Ovary (tissue), 9 donors: ENCODE measurements around the gene UBAP1. TPM values are rescaled to one million over a fixed set of nuclear protein-coding genes. Genes with fewer than 3 reads are reported as not detected.
"Not testable (repeated sequence)": the region's sequence is repeated elsewhere in the genome, so short reads cannot be mapped to it uniquely, and the experiment has no call there.

Experiments used
- DNase-seq, 5 donors: peaks; one replicate each; pipeline ENCODE4 v3.0.0-alpha.2; 2019 to 2020
- H3K27ac ChIP-seq, 2 donors: fragments of 200-600 bp; one replicate each; pipeline versions ENCODE4 v1.5.1 to v1.8.0; 2019 to 2022
- H3K27me3 ChIP-seq: fragments of 200-600 bp; one replicate; pipeline ENCODE4 v1.8.0; 2022
- H3K36me3 ChIP-seq: fragments of 200-600 bp; sonication (generic); one replicate; pipeline ENCODE4 v1.5.1; 2019
- H3K4me1 ChIP-seq: one replicate; pipeline ENCODE4 v1.8.1; 2013; ENCODE audit warnings: mild to moderate bottlenecking, moderate library complexity; ENCODE audit not compliant: insufficient read depth
- H3K4me3 ChIP-seq: fragments of 200-600 bp; sonication (generic); one replicate; pipeline ENCODE4 v1.5.1; 2017
- H3K9me3 ChIP-seq, 2 donors: fragments of 200-600 bp in 1 of 2; sonication (generic) in 1 of 2; one replicate each; pipeline versions ENCODE4 v1.5.1 to v1.8.1; 2013 to 2019; ENCODE audit warnings: mild to moderate bottlenecking in 1 of 2, moderate library complexity in 1 of 2
- CTCF ChIP-seq, 3 donors: fragments of 450-650 bp in 2 of 3; fragments of 200-600 bp in 1 of 3; IDR thresholded peaks; one replicate each; pipeline versions ENCODE4 v1.5.1 to v1.8.0; 2016 to 2022; ENCODE audit warnings: antibody characterized with exemption in 3 of 3, mild to moderate bottlenecking in 1 of 3
- EP300 ChIP-seq: sonication (generic); formaldehyde crosslinking; IDR thresholded peaks from one replicate; pipeline ENCODE4 v1.6.1; 2017; ENCODE audit warnings: antibody characterized with exemption
- POLR2A ChIP-seq: fragments of 450-650 bp; IDR thresholded peaks from one replicate; pipeline ENCODE4 v1.6.1; 2017; ENCODE audit warnings: antibody characterized with exemption, mild to moderate bottlenecking, moderate library complexity
- WGBS, 3 donors: extraction: QIAGEN DNeasy Blood & Tissue Kit in 1 of 3; methylation state at CpG; one replicate each; pipeline versions ENCODE4 v1.1.5 to v1.1.7; 2013 to 2017; 5-methylcytosine and 5-hydroxymethylcytosine counted together
- intact Hi-C, 4 donors: fragments of 100-400 bp; cut with DNase I; formaldehyde crosslinking; loops; one replicate each; pipeline versions ENCODE4 v1.11.0 to v1.15.1; 2022 to 2023
- polyA plus RNA-seq, 2 donors: library from polyadenylated mRNA; stranded (reverse); fragments of 200-250 nt in 1 of 2; fragments of 350-450 nt in 1 of 2; fragmentation: Illumina TruSeq in 1 of 2; extraction: RNeasy Lipid Tissue Mini Kit (QIAGEN cat#74804) in 1 of 2; gene quantifications; one replicate each; pipeline ENCODE4 v1.2.3, GENCODE V29; 2013 to 2014
- total RNA-seq, 7 donors: library from RNA; depleted of rRNA in 2 of 7; stranded (reverse); fragments of >200 nt in 2 of 7; fragmentation: NEBNext Ultra II Directional in 3 of 7; extraction: Animal tissue kit (Norgen Biotek cat#: 25700) in 3 of 7; gene quantifications; one replicate each; pipeline versions ENCODE4 v1.1.0 to v1.2.4, GENCODE V29; 2016 to 2023
- donor health status: DM: no; HTN: no; CAD: no; lungs with moderate emphysema.
- donor health status: DM: no; HTN: no; CAD: no.
- donor health status: Bipolar disorder and iron deficiency.
- donor health status: DM: yes; HTN: yes; CAD: no.
- donor health status: DM: no; HTN: no; CAD: no.
- donor health status: DM: yes; HTN: yes; CAD: no.

Gene UBAP1
- total and polyA plus RNA-seq, 9 donors: 25.8 to 93.9 (median 44.8) TPM

- TF ChIP-seq POLR2A (no peak), EP300 (no peak), CTCF (IDR thresholded peaks at IDR 0.05) (no peak)
- Histone ChIP-seq H3K36me3 (no peaks in the 10 kb centered on the region), H3K27ac (no peak overlapping the region), H3K9me3 (no peaks in the 10 kb centered on the region), H3K27me3 (no peaks in the 10 kb centered on the region), H3K4me3 (no peak overlapping the region), H3K4me1 (peaks cover 2% of the 10 kb centered on the region)
- intact Hi-C loops: no loop called here
- DNase-seq: no peak
- 86 to 100% (median 95%) methylated on average over 1 of the region's 1 CpG for WGBS, 3 donors
These were observed 32.6 kb downstream of the UBAP1 start for GRCh38 chr9:34211395-34211794.

- H3K4me1 ChIP-seq, intact Hi-C loops, H3K36me3 ChIP-seq, H3K27me3 ChIP-seq, DNase-seq, H3K4me3 ChIP-seq, H3K27ac ChIP-seq, H3K9me3 ChIP-seq: not testable (repeated sequence)
- 90 to 97% (median 91%) methylated on average over 4 of the region's 4 CpGs for WGBS, 3 donors
These were observed 35.6 kb downstream of the UBAP1 start for GRCh38 chr9:34214354-34215000.

GRCh38 chr9:34216325-34216724 is 37.5 kb downstream of the UBAP1 start:
- WGBS, 3 donors: 91 to 100% (median 94%) methylated on average over 3 of the region's 3 CpGs
- Histone ChIP-seq H3K4me3 (no peak overlapping the region), H3K36me3 (no peaks in the 10 kb centered on the region), H3K27me3 (no peaks in the 10 kb centered on the region), H3K4me1 (peaks cover 7% of the 10 kb centered on the region), H3K9me3 (no peaks in the 10 kb centered on the region), H3K27ac (no peak overlapping the region)
- DNase-seq: no peak
- intact Hi-C loops: no loop called here
- no peak for TF ChIP-seq EP300
- no peak for TF ChIP-seq POLR2A
- TF ChIP-seq CTCF (IDR thresholded peaks at IDR 0.05): no peak

GRCh38 chr9:34217015-34217414 is 38.2 kb downstream of the UBAP1 start:
- WGBS, 3 donors: 94 to 97% (median 95%) methylated on average over 2 of the region's 2 CpGs
- intact Hi-C loops, H3K4me3 ChIP-seq, H3K4me1 ChIP-seq, H3K9me3 ChIP-seq, DNase-seq, H3K27me3 ChIP-seq, H3K27ac ChIP-seq, H3K36me3 ChIP-seq: not testable (repeated sequence)

GRCh38 chr9:34218446-34218845 is 39.6 kb downstream of the UBAP1 start:
- no peak for DNase-seq
- TF ChIP-seq CTCF (IDR thresholded peaks at IDR 0.05): no peak
- no peak for TF ChIP-seq EP300
- TF ChIP-seq POLR2A: no peak
- H3K9me3 ChIP-seq: no peaks in the 10 kb centered on the region
- WGBS, 3 donors: 43 to 63% (median 48%) methylated on average over 5 of the region's 5 CpGs
- no peaks in the 10 kb centered on the region for H3K27me3 ChIP-seq
- H3K4me3 ChIP-seq: no peak overlapping the region
- H3K27ac ChIP-seq: no peak overlapping the region
- H3K36me3 ChIP-seq: no peaks in the 10 kb centered on the region
- intact Hi-C loops: no loop called here
- H3K4me1 ChIP-seq: peaks cover 12% of the 10 kb centered on the region
